WTC11 (cell line): Measurements from ENCODE around the gene KRTAP4-2.

Source experiments
- E2F1 ChIP-seq: sonication (generic); formaldehyde crosslinking; IDR thresholded peaks from 2 replicates; pipeline ENCODE4 v1.8.0; 2022; ENCODE audit warnings: mild to moderate bottlenecking, missing genetic modification reagents
- FOXP4 ChIP-seq: sonication (generic); formaldehyde crosslinking; IDR thresholded peaks from 2 replicates; pipeline ENCODE4 v1.8.0; 2022; ENCODE audit warnings: mild to moderate bottlenecking, missing genetic modification reagents
- GABPB1 ChIP-seq: sonication (generic); formaldehyde crosslinking; IDR thresholded peaks from 2 replicates; pipeline ENCODE4 v1.8.1; 2023; ENCODE audit warnings: mild to moderate bottlenecking, missing genetic modification reagents
- JUN ChIP-seq: sonication (generic); formaldehyde crosslinking; IDR thresholded peaks from 2 replicates; pipeline ENCODE4 v1.8.0; 2023; ENCODE audit warnings: mild to moderate bottlenecking, missing genetic modification reagents
- TP53 ChIP-seq: sonication (generic); formaldehyde crosslinking; IDR thresholded peaks from 2 replicates; pipeline ENCODE4 v1.8.1; 2023; ENCODE audit warnings: mild to moderate bottlenecking, missing genetic modification reagents
- USF2 ChIP-seq: sonication (generic); formaldehyde crosslinking; IDR thresholded peaks from 2 replicates; pipeline ENCODE4 v1.8.1; 2023; ENCODE audit warnings: mild to moderate bottlenecking, missing genetic modification reagents, moderate library complexity
- ZNF121 ChIP-seq: sonication (generic); formaldehyde crosslinking; IDR thresholded peaks from 2 replicates; pipeline ENCODE4 v1.8.0; 2023; ENCODE audit warnings: missing genetic modification reagents

DNA sequence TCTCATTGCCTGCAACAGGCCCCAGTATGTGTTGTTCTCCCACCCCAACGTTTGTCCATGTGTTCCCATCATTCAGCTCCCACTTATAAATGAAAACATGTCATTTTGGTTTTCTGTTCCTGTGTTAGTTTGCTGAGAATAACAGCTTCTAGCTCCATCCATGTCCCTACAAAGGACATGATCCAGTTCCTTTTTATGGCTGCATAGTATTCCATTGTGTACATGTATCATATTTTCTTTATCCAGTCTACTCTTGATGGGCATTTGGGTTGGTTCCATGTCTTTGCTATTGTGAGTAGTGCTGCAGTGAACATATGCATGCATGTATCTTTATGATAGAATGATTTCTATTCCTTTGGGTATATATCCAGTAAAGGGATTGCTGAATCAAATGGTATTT, 37.7 kb upstream of the KRTAP4-2 start:
- no peak for TF ChIP-seq TP53 (CRISPR knock-in tag)
- TF ChIP-seq JUN (CRISPR knock-in tag): no peak
- no peak for TF ChIP-seq GABPB1 (CRISPR knock-in tag)
- no peak for TF ChIP-seq USF2 (CRISPR knock-in tag)
- TF ChIP-seq E2F1: no peak
- no peak for TF ChIP-seq ZNF121 (CRISPR knock-in tag)
- TF ChIP-seq FOXP4 (CRISPR knock-in tag): no peak
